GM12892 (cell line): Measurements from ENCODE around the gene OSBPL3.

Experiments used
- POLR2A ChIP-seq: IDR thresholded peaks from 2 replicates; pipeline ENCODE4 v1.6.1; 2011; ENCODE audit warnings: low read depth, low read length, control low read depth
- TAF1 ChIP-seq: IDR thresholded peaks from 2 replicates; pipeline ENCODE4 v1.6.1; 2011; ENCODE audit warnings: low read depth, mild to moderate bottlenecking, control low read depth, low read length, borderline replicate concordance

DNA sequence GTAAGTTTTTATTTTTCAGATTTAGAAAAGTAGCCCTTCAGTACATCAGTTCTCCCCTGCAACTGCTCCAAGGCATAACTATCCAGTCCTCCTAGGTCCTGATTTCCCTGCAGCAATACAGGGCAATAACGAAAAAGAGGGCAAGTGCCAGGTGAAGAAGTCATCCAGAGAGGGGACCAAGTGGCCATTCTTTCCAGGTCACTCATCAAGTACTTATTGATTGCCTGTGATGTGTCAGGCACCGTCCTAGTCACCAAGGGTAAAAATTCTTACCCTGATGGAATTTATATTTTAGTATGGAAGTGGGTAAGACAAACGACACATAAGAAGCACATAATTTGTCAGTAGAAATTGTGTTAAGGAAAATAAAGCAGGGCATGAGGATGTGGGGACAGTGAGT lies 155.6 kb downstream of the OSBPL3 start:
- TF ChIP-seq TAF1, result no peak
- TF ChIP-seq POLR2A, result no peak
